Cardiac fibroblast (primary cell): ENCODE data around the gene ANKRD10.

ENCODE experiments used
- DNase-seq, 2 donors: peaks; one replicate each; pipeline versions ENCODE4 v3.0.0 to v3.0.0-alpha.2; 2010; ENCODE audit warnings: low read depth in 2 of 2
- H3K4me3 ChIP-seq, 2 donors: replicated peaks in 1 of 2; 1 replicate in 1 of 2; 2 replicates in 1 of 2; pipeline ENCODE4 v1.5.1; 2011; ENCODE audit warnings: low read depth in 2 of 2, low read length in 2 of 2, mild to moderate bottlenecking in 2 of 2, moderate library complexity in 1 of 2
- CTCF ChIP-seq: IDR thresholded peaks from one replicate; pipeline ENCODE4 v1.5.1; 2011; ENCODE audit warnings: low read depth, mild to moderate bottlenecking, low read length, inconsistent platforms

Gene ANKRD10

GRCh38 chr13:110830800-110831371, 84.0 kb downstream of the ANKRD10 start:
- DNase-seq = no peak
- no peak overlapping the region for H3K4me3 ChIP-seq
- no peak for TF ChIP-seq CTCF

GRCh38 chr13:110830331-110830730, 84.5 kb downstream of the ANKRD10 start:
- DNase-seq = no peak
- no peak overlapping the region for H3K4me3 ChIP-seq
- TF ChIP-seq CTCF = no peak

GRCh38 chr13:110829486-110829885, 85.4 kb downstream of the ANKRD10 start:
- no peak overlapping the region for H3K4me3 ChIP-seq
- TF ChIP-seq CTCF = no peak
- no peak for DNase-seq

- H3K4me3 ChIP-seq = no peak overlapping the region
- no peak for DNase-seq
- no peak for TF ChIP-seq CTCF
Observed at GRCh38 chr13:110828705-110829104, 86.2 kb downstream of the ANKRD10 start.
